ENCODE results near the gene KDM1A.

The KDM1A gene

GRCh38 chr1:23084880-23085279 lies 65.6 kb downstream of the KDM1A start:
- TF ChIP-seq REST (IDR thresholded peaks at IDR 0.05; ENCODE audit: insufficient replicate concordance, low read depth) (no peak), SPI1 (IDR thresholded peaks at IDR 0.05; ENCODE audit: borderline replicate concordance, low read depth) (no peak), GABPA (IDR thresholded peaks at IDR 0.05; ENCODE audit: low read depth) (no peak)
- Histone ChIP-seq H3K27ac (replicated peaks) (no peak overlapping the region), H3K4me3 (replicated peaks; ENCODE audit: insufficient read depth, low read length) (no peak overlapping the region), H3K27me3 (ENCODE audit: insufficient read depth, poor library complexity, severe bottlenecking) (no peaks in the 10 kb centered on the region)
- DNase-seq (ENCODE audit: low read depth in 1 of 2, low spot score in 1 of 2): no peak

GRCh38 chr1:23085696-23086095 lies 66.4 kb downstream of the KDM1A start:
- TF ChIP-seq SPI1 (IDR thresholded peaks at IDR 0.05; ENCODE audit: borderline replicate concordance, low read depth): no peak
- no peak for TF ChIP-seq GABPA (IDR thresholded peaks at IDR 0.05; ENCODE audit: low read depth)
- no peak for TF ChIP-seq REST (IDR thresholded peaks at IDR 0.05; ENCODE audit: insufficient replicate concordance, low read depth)
- no peak for TF ChIP-seq POLR2AphosphoS5 (IDR thresholded peaks at IDR 0.05; ENCODE audit: low read depth)
- TF ChIP-seq CTCF (IDR thresholded peaks at IDR 0.05; ENCODE audit: insufficient read depth, low read length): no peak
- Histone ChIP-seq H3K27me3 (ENCODE audit: insufficient read depth, poor library complexity, severe bottlenecking) (no peaks in the 10 kb centered on the region), H3K27ac (replicated peaks) (no peak overlapping the region), H3K4me3 (replicated peaks; ENCODE audit: insufficient read depth, low read length) (no peak overlapping the region)
- DNase-seq (ENCODE audit: low read depth in 1 of 2, low spot score in 1 of 2): no peak

GRCh38 chr1:23088027-23088426 lies 68.8 kb downstream of the KDM1A start:
- no peak for DNase-seq (ENCODE audit: low read depth in 1 of 2, low spot score in 1 of 2)
- TF ChIP-seq SPI1 (IDR thresholded peaks at IDR 0.05; ENCODE audit: borderline replicate concordance, low read depth) (no peak), CTCF (IDR thresholded peaks at IDR 0.05; ENCODE audit: insufficient read depth, low read length) (no peak), REST (IDR thresholded peaks at IDR 0.05; ENCODE audit: insufficient replicate concordance, low read depth) (no peak), GABPA (IDR thresholded peaks at IDR 0.05; ENCODE audit: low read depth) (no peak), POLR2AphosphoS5 (IDR thresholded peaks at IDR 0.05; ENCODE audit: low read depth) (no peak)
- Histone ChIP-seq H3K27me3 (ENCODE audit: insufficient read depth, poor library complexity, severe bottlenecking) (no peaks in the 10 kb centered on the region), H3K4me3 (replicated peaks; ENCODE audit: insufficient read depth, low read length) (no peak overlapping the region), H3K27ac (replicated peaks) (no peak overlapping the region)

- TF ChIP-seq CTCF (IDR thresholded peaks at IDR 0.05; ENCODE audit: insufficient read depth, low read length) (no peak), SPI1 (IDR thresholded peaks at IDR 0.05; ENCODE audit: borderline replicate concordance, low read depth) (no peak), GABPA (IDR thresholded peaks at IDR 0.05; ENCODE audit: low read depth) (no peak), REST (IDR thresholded peaks at IDR 0.05; ENCODE audit: insufficient replicate concordance, low read depth) (no peak), POLR2AphosphoS5 (IDR thresholded peaks at IDR 0.05; ENCODE audit: low read depth) (no peak)
- Histone ChIP-seq H3K27me3 (ENCODE audit: insufficient read depth, poor library complexity, severe bottlenecking) (no peaks in the 10 kb centered on the region), H3K4me3 (replicated peaks; ENCODE audit: insufficient read depth, low read length) (no peak overlapping the region), H3K27ac (replicated peaks) (no peak overlapping the region)
- DNase-seq (ENCODE audit: low read depth in 1 of 2, low spot score in 1 of 2): no peak
Measured at GRCh38 chr1:23090056-23090455, 70.8 kb downstream of the KDM1A start.
